ENCODE results near the gene FUT1. TPM values are rescaled to one million over a fixed set of nuclear protein-coding genes. Genes with fewer than 3 reads are reported as not detected.

Gene FUT1
- 0.71 and 0.79 TPM in 2 replicates for polyA plus RNA-seq (2013)

GRCh38 chr19:48752496-48753365 is at the start of gene FUT1:
Gene FUT1, minus strand, starts transcription at chr19:48752641. Its CDS starts 1,360 bp downstream, at chr19:48751281.
- no peak within 1 kb of the TSS for H4K91ac ChIP-seq (ENCODE audit: low read depth, low read length)
- peak; percentile 69 to 72 for DNase-seq
- no peaks in the 10 kb centered on the region for H3K36me3 ChIP-seq (ENCODE audit: control insufficient read depth in 1 of 2, insufficient read depth in 2 of 2, low read length in 2 of 2)
- no peak within 1 kb of the TSS for H3K27ac ChIP-seq (ENCODE audit: low read depth, low read length)
- H3K4me3 ChIP-seq (ENCODE audit: low read depth, low read length) = peak within 1 kb of the TSS; percentile 42
- H2AK5ac ChIP-seq (ENCODE audit: low read length) = no peak within 1 kb of the TSS
- peaks cover 11 to 12% of the 10 kb centered on the region in 2 experiments for H3K4me1 ChIP-seq (ENCODE audit: control insufficient read depth in 1 of 2, insufficient read depth in 2 of 2, low read length in 2 of 2)
- no peak within 1 kb of the TSS for H3K9ac ChIP-seq (ENCODE audit: low read length)
- no peaks in the 10 kb centered on the region for H3K79me1 ChIP-seq (ENCODE audit: low read length)
- H3K4ac ChIP-seq (ENCODE audit: low read depth, low read length) = no peak within 1 kb of the TSS
- no peaks in the 10 kb centered on the region for H3K79me2 ChIP-seq (ENCODE audit: control insufficient read depth, insufficient read depth, low read length, poor library complexity)
- H3K4me2 ChIP-seq (ENCODE audit: low read length) = peak within 1 kb of the TSS; percentile 68
- no peaks in the 10 kb centered on the region for H3K27me3 ChIP-seq (ENCODE audit: insufficient read depth, low read length)
- no peak within 1 kb of the TSS for H3K18ac ChIP-seq (ENCODE audit: low read length)
- no peak within 1 kb of the TSS for H4K12ac ChIP-seq (ENCODE audit: low read depth, low read length)
- peak within 1 kb of the TSS; percentile 51 for H4K8ac ChIP-seq (ENCODE audit: low read depth, low read length)
- H2AFZ ChIP-seq (ENCODE audit: insufficient read depth, low read length, poor library complexity) = peak within 1 kb of the TSS; percentile 71
- WGBS (ENCODE audit: extremely low coverage, insufficient coverage, insufficient read length) = no CpG with 5 or more reads among the region's 73 CpGs
- H3K14ac ChIP-seq (ENCODE audit: low read length) = no peak within 1 kb of the TSS
- no peaks in the 10 kb centered on the region for H3K9me3 ChIP-seq (ENCODE audit: insufficient read depth, low read depth, low read length)
- no peak within 1 kb of the TSS for H2BK5ac ChIP-seq (ENCODE audit: low read depth, low read length, poor library complexity)
- no peak within 1 kb of the TSS for H2BK120ac ChIP-seq (ENCODE audit: insufficient read depth, low read length, poor library complexity)
- H2BK12ac ChIP-seq (ENCODE audit: low read length) = no peak within 1 kb of the TSS
- no peak within 1 kb of the TSS for H3K23ac ChIP-seq (ENCODE audit: low read length)

GRCh38 chr19:48799358-48800300 is 47.2 kb upstream of the FUT1 start:
- no peaks in the 10 kb centered on the region for H3K36me3 ChIP-seq (ENCODE audit: control insufficient read depth in 1 of 2, insufficient read depth in 2 of 2, low read length in 2 of 2)
- H2AFZ ChIP-seq (ENCODE audit: insufficient read depth, low read length, poor library complexity) = no peak overlapping the region
- DNase-seq = no peak
- no peak overlapping the region for H3K4ac ChIP-seq (ENCODE audit: low read depth, low read length)
- no peak overlapping the region for H3K14ac ChIP-seq (ENCODE audit: low read length)
- peaks cover 2 to 3% of the 10 kb centered on the region in 2 experiments for H3K4me1 ChIP-seq (ENCODE audit: control insufficient read depth in 1 of 2, insufficient read depth in 2 of 2, low read length in 2 of 2)
- no peak overlapping the region for H4K91ac ChIP-seq (ENCODE audit: low read depth, low read length)
- no peak overlapping the region for H3K4me2 ChIP-seq (ENCODE audit: low read length)
- no peak overlapping the region for H4K8ac ChIP-seq (ENCODE audit: low read depth, low read length)
- no peak overlapping the region for H2BK12ac ChIP-seq (ENCODE audit: low read length)
- H4K12ac ChIP-seq (ENCODE audit: low read depth, low read length) = no peak overlapping the region
- H3K79me1 ChIP-seq (ENCODE audit: low read length) = peaks cover 5% of the 10 kb centered on the region
- no peak overlapping the region for H3K23ac ChIP-seq (ENCODE audit: low read length)
- H2BK5ac ChIP-seq (ENCODE audit: low read depth, low read length, poor library complexity) = no peak overlapping the region
- WGBS (ENCODE audit: extremely low coverage, insufficient coverage, insufficient read length) = no CpG with 5 or more reads among the region's 44 CpGs
- H3K79me2 ChIP-seq (ENCODE audit: control insufficient read depth, insufficient read depth, low read length, poor library complexity) = no peaks in the 10 kb centered on the region
- H3K27me3 ChIP-seq (ENCODE audit: insufficient read depth, low read length) = no peaks in the 10 kb centered on the region
- H2AK5ac ChIP-seq (ENCODE audit: low read length) = no peak overlapping the region
- H3K4me3 ChIP-seq (ENCODE audit: low read depth, low read length) = no peak overlapping the region
- H3K27ac ChIP-seq (ENCODE audit: low read depth, low read length) = no peak overlapping the region
- H2BK120ac ChIP-seq (ENCODE audit: insufficient read depth, low read length, poor library complexity) = no peak overlapping the region
- no peaks in the 10 kb centered on the region for H3K9me3 ChIP-seq (ENCODE audit: insufficient read depth, low read depth, low read length)
- no peak overlapping the region for H3K9ac ChIP-seq (ENCODE audit: low read length)
- H3K18ac ChIP-seq (ENCODE audit: low read length) = no peak overlapping the region

GRCh38 chr19:48798937-48799336 is 46.5 kb upstream of the FUT1 start:
- peaks cover 3% of the 10 kb centered on the region in 2 experiments for H3K4me1 ChIP-seq (ENCODE audit: control insufficient read depth in 1 of 2, insufficient read depth in 2 of 2, low read length in 2 of 2)
- no peak overlapping the region for H2AK5ac ChIP-seq (ENCODE audit: low read length)
- WGBS (ENCODE audit: extremely low coverage, insufficient coverage, insufficient read length) = no CpG with 5 or more reads among the region's 6 CpGs
- no peaks in the 10 kb centered on the region for H3K27me3 ChIP-seq (ENCODE audit: insufficient read depth, low read length)
- no peaks in the 10 kb centered on the region for H3K79me2 ChIP-seq (ENCODE audit: control insufficient read depth, insufficient read depth, low read length, poor library complexity)
- H2AFZ ChIP-seq (ENCODE audit: insufficient read depth, low read length, poor library complexity) = no peak overlapping the region
- no peak overlapping the region for H3K9ac ChIP-seq (ENCODE audit: low read length)
- H3K23ac ChIP-seq (ENCODE audit: low read length) = no peak overlapping the region
- no peak overlapping the region for H3K14ac ChIP-seq (ENCODE audit: low read length)
- no peak overlapping the region for H4K8ac ChIP-seq (ENCODE audit: low read depth, low read length)
- no peak overlapping the region for H2BK12ac ChIP-seq (ENCODE audit: low read length)
- no peak overlapping the region for H2BK5ac ChIP-seq (ENCODE audit: low read depth, low read length, poor library complexity)
- no peaks in the 10 kb centered on the region for H3K36me3 ChIP-seq (ENCODE audit: control insufficient read depth in 1 of 2, insufficient read depth in 2 of 2, low read length in 2 of 2)
- no peak overlapping the region for H4K12ac ChIP-seq (ENCODE audit: low read depth, low read length)
- no peak overlapping the region for H3K4me2 ChIP-seq (ENCODE audit: low read length)
- no peak overlapping the region for H2BK120ac ChIP-seq (ENCODE audit: insufficient read depth, low read length, poor library complexity)
- H4K91ac ChIP-seq (ENCODE audit: low read depth, low read length) = no peak overlapping the region
- H3K18ac ChIP-seq (ENCODE audit: low read length) = no peak overlapping the region
- no peaks in the 10 kb centered on the region for H3K9me3 ChIP-seq (ENCODE audit: insufficient read depth, low read depth, low read length)
- H3K4ac ChIP-seq (ENCODE audit: low read depth, low read length) = no peak overlapping the region
- no peak overlapping the region for H3K4me3 ChIP-seq (ENCODE audit: low read depth, low read length)
- no peak for DNase-seq
- no peak overlapping the region for H3K27ac ChIP-seq (ENCODE audit: low read depth, low read length)
- peaks cover 5% of the 10 kb centered on the region for H3K79me1 ChIP-seq (ENCODE audit: low read length)

- WGBS (ENCODE audit: extremely low coverage, insufficient coverage, insufficient read length) = no CpG with 5 or more reads among the region's 7 CpGs
Measured at GRCh38 chr19:48797103-48797502, 44.7 kb upstream of the FUT1 start.

More at GRCh38 chr19:48797103-48797502, 44.7 kb upstream of the FUT1 start:
- Histone ChIP-seq H2AK5ac (ENCODE audit: low read length) (no peak overlapping the region), H3K4me2 (ENCODE audit: low read length) (no peak overlapping the region), H3K4ac (ENCODE audit: low read depth, low read length) (no peak overlapping the region), H4K91ac (ENCODE audit: low read depth, low read length) (no peak overlapping the region), H3K79me1 (ENCODE audit: low read length) (peaks cover 5% of the 10 kb centered on the region), H2BK5ac (ENCODE audit: low read depth, low read length, poor library complexity) (no peak overlapping the region), H3K4me1 (ENCODE audit: control insufficient read depth in 1 of 2, insufficient read depth in 2 of 2, low read length in 2 of 2) (peaks cover 3% of the 10 kb centered on the region in 2 experiments), H3K79me2 (ENCODE audit: control insufficient read depth, insufficient read depth, low read length, poor library complexity) (no peaks in the 10 kb centered on the region), H3K18ac (ENCODE audit: low read length) (no peak overlapping the region), H3K9me3 (ENCODE audit: insufficient read depth, low read depth, low read length) (no peaks in the 10 kb centered on the region), H4K8ac (ENCODE audit: low read depth, low read length) (no peak overlapping the region), H2AFZ (ENCODE audit: insufficient read depth, low read length, poor library complexity) (no peak overlapping the region), H3K9ac (ENCODE audit: low read length) (no peak overlapping the region), H4K12ac (ENCODE audit: low read depth, low read length) (no peak overlapping the region), H3K14ac (ENCODE audit: low read length) (no peak overlapping the region), H3K27ac (ENCODE audit: low read depth, low read length) (no peak overlapping the region), H3K4me3 (ENCODE audit: low read depth, low read length) (no peak overlapping the region), H3K36me3 (ENCODE audit: control insufficient read depth in 1 of 2, insufficient read depth in 2 of 2, low read length in 2 of 2) (no peaks in the 10 kb centered on the region), H2BK12ac (ENCODE audit: low read length) (no peak overlapping the region), H2BK120ac (ENCODE audit: insufficient read depth, low read length, poor library complexity) (no peak overlapping the region), H3K23ac (ENCODE audit: low read length) (no peak overlapping the region), H3K27me3 (ENCODE audit: insufficient read depth, low read length) (no peaks in the 10 kb centered on the region)
- no peak for DNase-seq
